AG08395 (cell line): Measurements from ENCODE around the gene NDUFS3.
"Not testable (repeated sequence)": the region's sequence is repeated elsewhere in the genome, so short reads cannot be mapped to it uniquely, and the experiment has no call there.

Source experiments
- DNase-seq: peaks from one replicate; pipeline ENCODE4 v3.0.0; 2012; ENCODE audit warnings: mixed read lengths, low spot score

Gene NDUFS3

GRCh38 chr11:47578524-47579494, at the start of gene NDUFS3, which contains the start of gene KBTBD4:
NDUFS3 (plus strand) TSS chr11:47579074; CDS start chr11:47579092, 18 bp downstream.
KBTBD4 (minus strand) TSS chr11:47578970; CDS start chr11:47578951, 19 bp downstream.
- DNase-seq, result peak; percentile 93

- DNase-seq, result no peak
Observed at GRCh38 chr11:47529951-47530350, 48.9 kb upstream of the NDUFS3 start.

- DNase-seq, result not testable (repeated sequence)
Observed at GRCh38 chr11:47530721-47531120, 48.2 kb upstream of the NDUFS3 start.

GRCh38 chr11:47531666-47532065, 47.2 kb upstream of the NDUFS3 start:
- DNase-seq, result no peak

GRCh38 chr11:47532597-47533213, 46.2 kb upstream of the NDUFS3 start:
- DNase-seq, result no peak

GRCh38 chr11:47533690-47534151, 45.2 kb upstream of the NDUFS3 start:
- peak; percentile 54 for DNase-seq

- DNase-seq, result no peak
Observed at GRCh38 chr11:47534704-47535251, 44.1 kb upstream of the NDUFS3 start.

GRCh38 chr11:47536915-47537314, 42.0 kb upstream of the NDUFS3 start:
- DNase-seq, result no peak

- no peak for DNase-seq
Observed at GRCh38 chr11:47538741-47539565, 39.9 kb upstream of the NDUFS3 start.

- DNase-seq, result no peak
Observed at GRCh38 chr11:47539681-47540039, 39.2 kb upstream of the NDUFS3 start.

- no peak for DNase-seq
Observed at GRCh38 chr11:47541070-47541469, 37.8 kb upstream of the NDUFS3 start.

GRCh38 chr11:47545298-47545697, 33.6 kb upstream of the NDUFS3 start:
- no peak for DNase-seq

GRCh38 chr11:47546274-47546673, 32.6 kb upstream of the NDUFS3 start:
- not testable (repeated sequence) for DNase-seq

GRCh38 chr11:47550288-47551047, 28.4 kb upstream of the NDUFS3 start:
- DNase-seq, result no peak

- no peak for DNase-seq
Observed at GRCh38 chr11:47551086-47551485, 27.8 kb upstream of the NDUFS3 start.

GRCh38 chr11:47552056-47552565, 26.8 kb upstream of the NDUFS3 start:
- DNase-seq, result peak; percentile 39

GRCh38 chr11:47552566-47553405, 26.1 kb upstream of the NDUFS3 start, which contains the start of gene CELF1:
CELF1 (minus strand) TSS chr11:47553132; CDS start chr11:47499523, 53,609 bp downstream.
- DNase-seq, result peak; percentile 93

- DNase-seq, result no peak
Observed at GRCh38 chr11:47553406-47553743, 25.5 kb upstream of the NDUFS3 start.

GRCh38 chr11:47557004-47557403, 21.9 kb upstream of the NDUFS3 start:
- DNase-seq, result not testable (repeated sequence)

GRCh38 chr11:47558695-47559094, 20.2 kb upstream of the NDUFS3 start:
- DNase-seq, result no peak
